HPDE6-E6E7 (cell line): Measurements from ENCODE around the gene ZNF219.
A peak's percentile ranks its signal among the peaks of the same experiment; 100 is the strongest.

ENCODE experiments used
- DNase-seq: peaks from one replicate; pipeline ENCODE4 v3.0.0; 2011; ENCODE audit warnings: missing footprints; ENCODE audit errors: extremely low spot score

The ZNF219 gene

DNA sequence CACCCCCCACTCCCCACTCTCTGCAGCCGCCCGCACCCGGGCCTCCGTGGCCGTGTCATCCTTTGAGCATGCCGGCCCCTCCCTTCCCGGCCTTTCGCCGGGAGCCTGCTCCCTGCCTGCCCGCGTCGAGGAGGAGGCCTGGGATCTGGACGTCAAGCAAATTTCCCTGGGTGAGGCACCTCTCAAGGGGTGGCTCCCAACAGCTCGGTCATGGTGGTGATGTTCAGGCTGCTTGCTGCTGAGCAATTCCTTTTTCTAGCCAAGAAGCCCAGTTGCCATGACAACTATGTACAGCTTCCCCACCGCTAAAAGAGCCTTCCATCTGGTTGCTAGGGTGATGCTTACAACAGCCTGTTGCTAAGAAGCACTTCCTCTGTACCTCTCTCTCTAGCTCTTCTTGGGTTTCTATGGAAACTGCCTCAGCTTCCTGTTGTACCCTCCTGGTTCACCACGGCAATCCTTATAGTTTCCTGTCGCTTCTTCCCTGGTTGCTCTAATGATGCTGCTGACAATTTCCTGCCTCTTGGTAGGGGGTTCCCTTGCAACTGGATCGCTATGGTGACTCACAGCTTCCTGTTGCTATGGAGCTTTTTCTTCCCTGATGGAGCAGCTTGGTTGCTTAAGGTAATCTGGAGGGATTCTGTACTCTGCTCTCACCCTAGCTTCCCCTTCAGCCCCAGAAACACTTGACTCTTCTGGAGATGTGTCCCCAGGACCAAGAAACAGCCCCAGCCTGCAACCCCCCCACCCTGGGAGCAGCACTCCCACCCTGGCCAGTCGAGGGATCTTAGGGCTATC is 11.0 kb downstream of the ZNF219 start:
- DNase-seq: no peak

DNA sequence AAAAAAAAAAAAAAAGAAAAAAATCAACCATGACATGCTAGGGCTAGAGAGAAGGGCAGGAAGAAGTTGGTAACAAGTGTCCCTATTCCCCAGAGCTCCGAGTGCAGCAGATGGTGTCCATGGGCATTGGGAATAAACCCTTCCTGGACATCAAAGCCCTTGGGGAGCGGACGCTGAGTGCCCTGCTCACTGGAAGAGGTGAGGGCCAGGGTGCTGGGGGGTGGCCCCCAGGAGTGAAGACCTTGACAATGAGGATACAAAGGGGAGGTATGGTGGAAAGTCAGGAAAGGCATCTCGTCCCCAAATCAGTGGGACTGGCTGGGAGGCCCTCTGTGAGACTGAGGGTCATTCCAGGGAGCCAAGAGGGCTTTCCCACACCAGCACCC is 11.6 kb downstream of the ZNF219 start:
- DNase-seq: no peak

DNA sequence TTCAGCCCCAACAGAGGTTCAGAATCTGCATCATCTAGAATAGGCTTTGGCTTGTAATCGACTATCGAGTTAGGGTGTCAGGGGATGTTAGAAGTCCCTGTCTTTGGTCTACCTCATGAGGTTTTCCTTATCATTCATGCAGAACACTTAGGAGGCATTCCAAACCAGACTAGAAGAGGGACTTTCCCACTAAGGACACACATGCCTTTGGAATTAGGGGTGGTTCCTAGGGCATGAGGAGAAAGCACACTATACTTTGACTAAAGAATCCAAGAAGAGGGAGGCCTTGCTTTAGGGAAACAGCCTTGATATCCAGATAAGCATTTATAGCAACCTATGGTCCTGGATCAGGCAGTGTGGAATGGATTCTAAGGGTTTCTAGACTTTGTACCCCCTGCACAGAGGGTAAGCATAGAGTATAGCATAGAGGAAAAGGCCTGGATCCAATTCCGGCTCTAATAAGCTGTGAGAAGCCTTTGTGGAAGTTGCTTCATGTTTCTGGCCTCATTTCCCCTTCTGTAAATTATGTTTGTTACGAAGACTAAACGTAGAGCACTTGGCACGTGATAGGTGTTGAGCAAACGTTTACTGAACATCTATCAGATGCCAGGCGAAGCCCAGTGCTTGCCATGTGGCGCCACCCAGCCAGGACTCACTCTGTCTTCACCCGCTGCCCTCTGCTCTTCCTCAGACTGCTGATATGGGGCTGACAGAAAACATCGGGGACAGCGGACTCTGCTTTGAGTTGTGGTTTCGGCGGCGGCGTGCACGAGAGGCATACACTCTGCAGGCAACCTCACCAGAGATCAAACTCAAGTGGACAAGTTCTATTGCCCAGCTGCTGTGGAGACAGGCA is 13.2 kb downstream of the ZNF219 start:
- DNase-seq: no peak

DNA sequence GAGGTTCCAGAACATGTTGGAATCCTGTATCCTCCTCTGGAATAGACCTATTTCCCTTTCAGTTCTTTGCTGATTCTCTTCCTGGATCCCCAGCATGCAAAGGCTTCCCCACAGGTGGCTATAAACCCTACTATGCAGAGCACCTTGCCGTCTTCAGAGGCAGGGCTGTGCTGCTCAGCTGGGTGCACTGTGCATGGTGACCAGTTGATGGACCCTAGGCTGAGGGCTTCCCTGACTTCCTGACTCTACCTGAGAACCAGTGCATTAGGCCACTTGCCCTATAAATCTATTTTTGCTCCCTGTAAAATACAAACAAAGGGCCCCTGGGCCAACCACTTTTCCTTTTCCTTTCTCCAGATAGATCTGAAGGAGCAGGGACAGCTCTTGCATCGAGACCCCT is 14.1 kb downstream of the ZNF219 start:
- no peak for DNase-seq

DNA sequence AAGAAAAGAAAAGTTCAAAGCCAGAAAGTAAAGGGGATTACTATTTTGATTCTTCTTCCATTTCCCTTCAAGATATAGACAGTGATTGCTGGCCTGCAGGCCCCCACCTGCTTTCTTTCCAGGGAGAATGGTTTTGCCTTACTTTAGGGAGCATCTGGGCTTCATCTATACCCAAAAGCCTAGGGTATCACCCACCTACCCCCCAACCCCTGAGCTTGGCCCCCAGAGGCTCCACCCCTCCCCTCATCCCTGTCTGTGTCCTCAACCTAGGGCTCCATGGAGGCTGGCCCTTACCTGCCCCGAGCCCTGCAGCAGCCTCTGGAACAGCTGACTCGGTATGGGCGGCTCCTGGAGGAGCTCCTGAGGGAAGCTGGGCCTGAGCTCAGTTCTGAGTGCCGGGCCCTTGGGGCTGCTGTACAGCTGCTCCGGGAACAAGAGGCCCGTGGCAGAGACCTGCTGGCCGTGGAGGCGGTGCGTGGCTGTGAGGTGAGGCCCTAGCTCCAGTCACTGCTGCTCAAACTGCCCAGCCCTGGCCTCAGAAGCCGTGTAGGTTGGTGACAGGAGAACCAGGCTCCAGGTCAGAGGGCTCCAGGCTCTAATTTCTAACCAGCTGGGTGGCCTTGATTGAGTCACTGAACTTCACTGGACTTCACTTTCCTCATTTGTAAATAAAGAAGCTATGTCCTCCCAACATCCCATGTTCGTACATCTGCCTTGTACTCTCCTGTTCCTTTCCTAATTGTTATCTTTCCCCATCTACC is 14.7 kb downstream of the ZNF219 start:
- no peak for DNase-seq

DNA sequence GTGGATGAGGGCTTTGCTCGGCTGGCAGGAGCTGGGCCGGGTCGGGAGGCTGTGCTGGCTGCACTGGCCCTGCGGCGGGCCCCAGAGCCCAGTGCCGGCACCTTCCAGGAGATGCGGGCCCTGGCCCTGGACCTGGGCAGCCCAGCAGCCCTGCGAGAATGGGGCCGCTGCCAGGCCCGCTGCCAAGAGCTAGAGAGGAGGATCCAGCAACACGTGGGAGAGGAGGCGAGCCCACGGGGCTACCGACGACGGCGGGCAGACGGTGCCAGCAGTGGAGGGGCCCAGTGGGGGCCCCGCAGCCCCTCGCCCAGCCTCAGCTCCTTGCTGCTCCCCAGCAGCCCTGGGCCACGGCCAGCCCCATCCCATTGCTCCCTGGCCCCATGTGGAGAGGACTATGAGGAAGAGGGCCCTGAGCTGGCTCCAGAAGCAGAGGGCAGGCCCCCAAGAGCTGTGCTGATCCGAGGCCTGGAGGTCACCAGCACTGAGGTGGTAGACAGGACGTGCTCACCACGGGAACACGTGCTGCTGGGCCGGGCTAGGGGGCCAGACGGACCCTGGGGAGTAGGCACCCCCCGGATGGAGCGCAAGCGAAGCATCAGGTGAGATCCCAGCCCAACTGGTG is 16.8 kb downstream of the ZNF219 start:
- DNase-seq: no peak

DNA sequence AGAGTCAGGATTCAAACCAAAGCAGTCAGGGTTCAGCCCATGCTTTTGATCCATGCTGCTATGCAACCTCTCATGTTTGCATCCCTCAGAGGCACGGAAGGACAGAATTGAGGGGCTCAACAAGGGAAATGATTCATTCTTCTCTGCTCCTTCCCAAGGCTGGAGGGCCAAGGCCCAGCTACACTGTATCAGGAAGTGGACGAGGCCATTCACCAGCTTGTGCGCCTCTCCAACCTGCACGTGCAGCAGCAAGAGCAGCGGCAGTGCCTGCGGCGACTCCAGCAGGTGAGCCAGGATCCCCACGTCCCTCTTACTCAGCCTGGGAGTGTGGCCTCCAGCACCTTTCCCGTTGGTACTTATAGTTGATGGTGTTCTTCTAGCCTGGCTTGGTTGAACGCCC is 19.7 kb downstream of the ZNF219 start:
- DNase-seq: no peak

DNA sequence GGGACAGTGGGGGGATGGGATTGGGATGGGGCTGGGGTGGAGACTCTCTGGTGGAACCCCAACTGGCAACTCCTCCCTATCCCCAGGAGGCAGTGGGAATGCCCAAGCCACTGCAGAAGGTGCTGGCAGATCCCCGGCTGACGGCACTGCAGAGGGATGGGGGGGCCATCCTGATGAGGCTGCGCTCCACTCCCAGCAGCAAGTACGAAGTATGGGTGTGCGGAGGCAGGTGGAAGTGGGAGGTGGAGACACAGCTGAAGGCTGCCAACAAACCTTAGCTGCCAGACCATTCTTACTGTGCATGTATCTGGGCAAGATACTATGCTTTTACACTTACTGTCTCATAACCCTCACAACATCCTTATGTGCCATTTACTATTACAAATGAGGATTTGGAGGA is 20.2 kb downstream of the ZNF219 start:
- no peak for DNase-seq

DNA sequence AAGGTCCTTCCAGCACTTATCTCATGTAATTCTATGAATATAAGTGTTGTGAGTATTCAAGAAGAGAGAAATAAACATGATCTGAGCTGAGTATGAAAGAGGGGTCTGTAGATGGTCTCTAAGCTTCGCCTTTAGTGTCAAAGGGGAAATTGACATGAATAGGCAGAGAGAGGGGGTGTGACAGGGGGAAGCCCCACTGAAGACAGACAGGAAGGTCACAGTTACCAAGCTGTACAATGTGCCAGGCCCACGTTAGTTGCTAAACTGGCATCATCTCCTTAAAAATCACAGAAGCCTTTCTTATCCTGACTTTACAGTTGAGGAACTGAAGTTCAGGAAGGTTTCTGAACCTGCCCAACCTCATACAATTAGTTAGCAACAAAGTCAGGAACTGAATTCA is 20.8 kb downstream of the ZNF219 start:
- no peak for DNase-seq

DNA sequence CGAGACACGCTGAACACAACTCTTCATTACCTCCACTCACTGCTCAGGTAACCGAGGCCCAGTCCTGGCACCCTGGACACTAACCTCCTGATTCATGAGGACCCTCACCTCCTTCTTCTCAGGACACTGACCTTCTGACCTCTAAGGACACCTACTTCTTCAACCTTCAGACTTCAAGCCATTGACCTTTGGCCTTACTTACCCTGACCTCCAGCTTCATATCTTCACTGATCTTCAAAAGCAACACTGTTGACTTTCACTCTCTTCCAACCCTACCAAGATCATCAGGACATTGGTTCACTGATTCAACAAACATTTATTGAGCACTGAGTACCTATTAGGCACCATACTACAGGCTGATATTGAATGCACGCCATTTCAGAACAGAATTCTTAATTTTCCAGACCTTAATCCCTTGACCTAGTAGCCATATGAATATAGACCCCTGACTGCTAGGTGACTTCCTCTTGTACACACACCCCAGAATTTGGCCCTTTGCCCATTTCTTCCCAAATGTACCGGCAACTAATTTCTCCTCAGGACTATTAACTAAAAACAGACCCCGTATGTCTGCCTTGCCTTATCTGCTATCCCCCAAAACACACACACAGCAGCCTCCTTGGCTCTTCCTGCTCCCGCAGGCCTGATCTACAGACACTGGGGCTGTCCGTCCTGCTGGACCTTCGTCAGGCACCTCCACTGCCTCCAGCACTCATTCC is 22.6 kb downstream of the ZNF219 start:
- DNase-seq: no peak

DNA sequence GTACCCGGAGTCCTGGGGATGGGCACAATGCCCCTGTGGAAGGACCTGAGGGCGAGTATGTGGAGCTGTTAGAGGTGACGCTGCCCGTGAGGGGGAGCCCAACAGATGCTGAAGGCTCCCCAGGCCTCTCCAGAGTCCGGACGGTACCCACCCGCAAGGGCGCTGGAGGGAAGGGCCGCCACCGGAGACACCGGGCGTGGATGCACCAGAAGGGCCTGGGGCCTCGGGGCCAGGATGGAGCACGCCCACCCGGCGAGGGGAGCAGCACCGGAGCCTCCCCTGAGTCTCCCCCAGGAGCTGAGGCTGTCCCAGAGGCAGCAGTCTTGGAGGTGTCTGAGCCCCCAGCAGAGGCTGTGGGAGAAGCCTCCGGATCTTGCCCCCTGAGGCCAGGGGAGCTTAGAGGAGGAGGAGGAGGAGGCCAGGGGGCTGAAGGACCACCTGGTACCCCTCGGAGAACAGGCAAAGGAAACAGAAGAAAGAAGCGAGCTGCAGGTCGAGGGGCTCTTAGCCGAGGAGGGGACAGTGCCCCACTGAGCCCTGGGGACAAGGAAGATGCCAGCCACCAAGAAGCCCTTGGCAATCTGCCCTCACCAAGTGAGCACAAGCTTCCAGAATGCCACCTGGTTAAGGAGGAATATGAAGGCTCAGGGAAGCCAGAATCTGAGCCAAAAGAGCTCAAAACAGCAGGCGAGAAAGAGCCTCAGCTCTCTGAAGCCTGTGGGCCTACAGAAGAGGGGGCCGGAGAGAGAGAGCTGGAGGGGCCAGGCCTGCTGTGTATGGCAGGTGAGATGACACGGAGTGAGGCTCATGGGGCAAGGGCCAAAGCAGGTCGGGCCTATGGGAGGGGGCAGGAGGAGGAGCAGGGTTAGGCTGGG is 23.8 kb downstream of the ZNF219 start:
- no peak for DNase-seq

DNA sequence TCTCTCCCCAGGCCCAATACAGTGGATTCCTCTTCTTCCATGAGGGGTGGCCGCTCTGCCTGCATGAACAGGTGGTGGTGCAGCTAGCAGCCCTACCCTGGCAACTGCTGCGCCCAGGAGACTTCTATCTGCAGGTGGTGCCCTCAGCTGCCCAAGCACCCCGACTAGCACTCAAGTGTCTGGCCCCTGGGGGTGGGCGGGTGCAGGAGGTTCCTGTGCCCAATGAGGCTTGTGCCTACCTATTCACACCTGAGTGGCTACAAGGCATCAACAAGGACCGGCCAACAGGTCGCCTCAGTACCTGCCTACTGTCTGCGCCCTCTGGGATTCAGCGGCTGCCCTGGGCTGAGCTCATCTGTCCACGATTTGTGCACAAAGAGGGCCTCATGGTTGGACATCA is 24.5 kb downstream of the ZNF219 start:
- DNase-seq: no peak

DNA sequence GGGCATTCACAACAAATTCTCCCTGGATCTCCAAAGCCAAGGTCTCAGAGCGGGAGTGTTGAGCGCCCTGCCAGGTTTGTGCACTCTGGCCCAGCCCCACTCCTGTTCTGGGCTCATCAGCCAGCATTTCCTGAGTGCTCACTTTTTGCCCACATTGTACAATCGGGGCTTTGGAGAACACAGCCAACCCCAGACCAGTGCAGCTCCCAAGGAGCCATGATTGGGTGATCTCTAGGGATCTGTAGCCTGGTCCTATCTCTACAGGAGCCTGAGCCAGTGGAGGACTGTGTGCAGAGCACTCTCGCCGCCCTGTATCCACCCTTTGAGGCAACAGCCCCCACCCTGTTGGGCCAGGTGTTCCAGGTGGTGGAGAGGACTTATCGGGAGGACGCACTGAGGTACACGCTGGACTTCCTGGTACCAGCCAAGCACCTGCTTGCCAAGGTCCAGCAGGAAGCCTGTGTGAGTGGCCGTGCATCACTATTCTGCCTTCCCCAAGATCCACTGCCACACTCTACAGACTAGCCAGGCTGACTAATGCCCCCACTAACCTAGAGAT is 25.6 kb downstream of the ZNF219 start:
- no peak for DNase-seq

DNA sequence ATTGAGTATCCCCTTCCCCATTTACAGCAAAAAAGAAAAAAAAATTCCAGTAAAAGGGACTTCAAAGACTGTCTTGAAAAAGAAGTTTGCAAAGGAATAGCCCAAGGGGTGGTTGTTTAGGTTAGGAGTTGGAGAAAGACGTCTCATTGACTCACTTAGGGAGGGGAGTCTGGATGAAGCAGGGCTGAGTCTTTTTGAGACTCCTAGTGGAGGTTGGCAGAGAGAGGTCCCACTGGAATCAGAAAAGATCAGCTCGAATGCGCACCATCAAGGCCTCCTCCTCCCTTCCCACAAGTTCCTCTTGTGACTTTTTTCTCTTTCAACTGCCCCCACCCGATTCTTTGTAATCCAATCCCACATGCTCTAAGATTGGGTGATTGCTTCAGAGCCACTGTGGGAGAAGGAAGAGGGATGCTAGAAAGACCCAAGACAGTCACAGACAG is 26.4 kb downstream of the ZNF219 start:
- DNase-seq: no peak

DNA sequence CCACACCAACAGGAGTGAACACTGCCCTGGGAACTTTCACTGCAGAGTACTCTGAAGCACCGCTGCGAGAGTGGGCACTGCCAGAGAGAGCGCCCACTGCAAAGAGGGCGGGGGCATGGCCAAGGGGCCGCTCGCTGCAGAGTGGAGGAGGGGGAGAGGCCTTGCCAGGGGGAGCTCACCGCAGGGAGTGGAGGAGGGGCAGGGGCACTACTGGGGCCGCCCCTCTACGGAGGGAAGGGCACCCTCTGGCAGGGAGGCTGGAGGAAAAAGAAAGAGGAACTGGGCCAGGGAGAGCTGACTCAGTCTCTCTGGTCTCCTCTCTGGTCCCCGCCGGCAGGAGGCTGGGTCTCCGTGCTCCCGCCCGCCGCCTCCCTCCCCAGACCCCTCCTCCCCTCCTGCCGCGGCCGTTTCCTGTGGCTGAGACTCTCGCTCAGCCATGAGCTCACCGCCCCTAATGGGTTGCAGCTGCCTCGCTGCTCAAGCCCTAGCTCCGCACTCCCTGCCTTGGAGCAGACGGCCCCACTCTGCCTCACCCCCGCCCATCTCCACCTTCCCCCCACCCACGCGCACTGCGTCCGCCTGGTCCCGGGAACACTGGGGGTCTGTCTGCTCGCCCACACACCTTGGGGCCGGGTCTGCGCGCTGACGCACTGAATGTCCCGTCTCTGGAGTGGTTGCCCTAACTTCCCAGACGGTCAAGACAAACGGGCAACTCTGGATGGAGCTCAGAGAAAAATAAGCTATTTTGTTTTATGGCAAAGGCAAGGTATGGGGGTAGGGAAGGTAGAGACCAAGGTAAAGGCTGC is 27.0 kb downstream of the ZNF219 start:
- peak; percentile 59 for DNase-seq

DNA sequence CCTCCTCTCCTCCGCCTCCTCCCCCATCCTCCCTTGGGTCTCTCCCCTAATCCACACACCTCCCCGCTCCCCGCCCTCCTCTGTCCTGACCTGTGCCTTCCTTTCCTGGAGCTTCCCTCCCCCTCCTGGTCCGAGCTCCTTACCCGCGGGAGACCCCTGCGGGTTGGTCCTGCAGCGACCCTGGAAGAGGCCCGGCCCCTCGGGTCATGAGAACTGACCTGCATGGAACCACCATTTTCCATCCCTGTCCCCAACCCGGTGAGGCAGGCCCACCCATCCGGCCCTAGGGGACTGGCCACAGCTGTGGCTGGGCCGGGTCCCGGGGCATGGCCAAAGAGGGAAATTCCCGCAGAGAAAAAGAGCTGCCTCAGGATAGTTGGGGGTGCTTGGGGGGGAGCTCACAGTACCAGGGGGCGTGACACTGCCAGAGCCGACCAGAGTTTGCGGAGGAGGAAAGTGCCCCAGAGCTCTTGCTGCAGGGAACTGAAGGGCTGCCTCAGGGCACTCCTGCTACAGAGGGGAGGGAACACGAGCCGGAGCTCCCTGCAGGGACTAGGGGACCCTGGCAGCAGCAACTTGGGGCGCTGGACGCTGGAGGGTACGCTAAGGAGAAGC is 27.7 kb downstream of the ZNF219 start:
- no peak for DNase-seq

DNA sequence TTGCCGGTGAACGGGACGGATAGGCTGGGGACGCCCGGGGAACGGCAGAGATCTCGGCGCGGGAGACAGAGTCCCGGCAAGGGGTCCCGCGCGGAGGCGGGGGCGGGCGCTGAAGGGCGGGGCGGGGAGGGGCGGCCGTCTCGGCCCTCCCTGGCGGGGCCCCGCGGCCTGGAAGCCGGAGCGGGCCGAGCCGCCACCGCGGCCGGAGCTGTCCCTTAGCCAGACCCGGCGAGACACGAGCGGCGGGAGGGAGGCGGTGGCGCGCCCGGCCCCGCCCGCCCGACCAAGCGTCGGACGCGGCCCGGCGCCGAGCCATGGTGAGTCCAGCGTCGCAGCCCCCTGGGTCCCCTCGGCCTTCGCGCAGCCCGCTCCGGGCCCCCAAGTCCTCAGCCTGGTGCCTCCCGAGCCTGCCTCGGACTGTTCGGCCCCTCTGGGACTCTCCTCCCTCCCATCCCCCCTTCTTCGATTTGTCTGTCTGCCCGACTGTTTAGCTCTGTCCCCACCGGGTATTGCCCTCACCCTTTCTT is 28.3 kb downstream of the ZNF219 start, which contains the start of gene ARHGEF40:
Gene ARHGEF40, plus strand, starts transcription at position 222 of the 527 bp plus-strand sequence. Its CDS starts 93 bp downstream, at position 315.
- no peak for DNase-seq
